Ovary (tissue), 3 donors: Measurements from ENCODE around the gene GRK6.

Experiments
- EP300 ChIP-seq: sonication (generic); formaldehyde crosslinking; IDR thresholded peaks from one replicate; pipeline ENCODE4 v1.6.1; 2017; ENCODE audit warnings: antibody characterized with exemption
- POLR2A ChIP-seq: fragments of 450-650 bp; IDR thresholded peaks from one replicate; pipeline ENCODE4 v1.6.1; 2017; ENCODE audit warnings: antibody characterized with exemption, mild to moderate bottlenecking, moderate library complexity
- TF ChIP-seq, protein P1 (sequence below), 3 donors: fragments of 450-650 bp in 2 of 3; fragments of 200-600 bp in 1 of 3; IDR thresholded peaks; one replicate each; pipeline versions ENCODE4 v1.5.1 to v1.8.0; 2016 to 2022; ENCODE audit warnings: antibody characterized with exemption in 3 of 3, mild to moderate bottlenecking in 1 of 3
- donor health status: DM: no; HTN: no; CAD: no.

DNA sequence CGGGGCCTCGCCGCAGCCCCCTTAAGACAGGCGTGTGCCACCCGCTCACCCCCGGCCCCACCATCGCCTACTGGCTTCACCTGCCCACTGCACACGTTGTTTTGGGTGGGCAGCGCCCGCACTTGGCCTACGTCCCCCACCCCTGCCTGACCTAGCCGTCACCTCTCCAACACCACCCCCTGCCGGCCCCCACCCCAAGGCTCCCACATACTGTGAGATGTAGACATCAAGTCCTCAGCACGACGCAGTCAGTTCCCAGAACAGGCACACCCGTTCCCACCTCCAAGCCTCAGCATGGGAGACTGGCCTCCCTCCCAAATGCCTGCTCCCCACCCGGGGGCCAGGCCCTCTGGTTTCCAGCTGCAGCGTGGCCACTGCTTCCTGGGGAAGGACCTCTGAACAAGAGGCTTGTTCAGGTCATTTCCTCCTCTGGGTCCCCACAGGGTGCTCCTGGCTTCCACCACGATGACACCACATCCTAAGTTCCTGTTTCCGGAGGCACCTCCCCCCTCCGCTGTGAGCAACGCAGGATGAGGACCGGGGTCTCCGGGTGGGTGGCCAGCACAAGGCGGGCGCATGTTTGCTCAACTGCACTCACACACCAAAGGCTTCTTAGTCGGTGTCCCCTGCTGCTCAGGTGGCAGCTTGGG, 35.7 kb downstream of the GRK6 start:
- TF ChIP-seq, protein P1, sequence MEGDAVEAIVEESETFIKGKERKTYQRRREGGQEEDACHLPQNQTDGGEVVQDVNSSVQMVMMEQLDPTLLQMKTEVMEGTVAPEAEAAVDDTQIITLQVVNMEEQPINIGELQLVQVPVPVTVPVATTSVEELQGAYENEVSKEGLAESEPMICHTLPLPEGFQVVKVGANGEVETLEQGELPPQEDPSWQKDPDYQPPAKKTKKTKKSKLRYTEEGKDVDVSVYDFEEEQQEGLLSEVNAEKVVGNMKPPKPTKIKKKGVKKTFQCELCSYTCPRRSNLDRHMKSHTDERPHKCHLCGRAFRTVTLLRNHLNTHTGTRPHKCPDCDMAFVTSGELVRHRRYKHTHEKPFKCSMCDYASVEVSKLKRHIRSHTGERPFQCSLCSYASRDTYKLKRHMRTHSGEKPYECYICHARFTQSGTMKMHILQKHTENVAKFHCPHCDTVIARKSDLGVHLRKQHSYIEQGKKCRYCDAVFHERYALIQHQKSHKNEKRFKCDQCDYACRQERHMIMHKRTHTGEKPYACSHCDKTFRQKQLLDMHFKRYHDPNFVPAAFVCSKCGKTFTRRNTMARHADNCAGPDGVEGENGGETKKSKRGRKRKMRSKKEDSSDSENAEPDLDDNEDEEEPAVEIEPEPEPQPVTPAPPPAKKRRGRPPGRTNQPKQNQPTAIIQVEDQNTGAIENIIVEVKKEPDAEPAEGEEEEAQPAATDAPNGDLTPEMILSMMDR (IDR thresholded peaks at IDR 0.05) = no peak
- TF ChIP-seq EP300 = no peak
- no peak for TF ChIP-seq POLR2A
